ENCODE measurements around the gene OTC. TPM values are rescaled to one million over a fixed set of nuclear protein-coding genes. Genes with fewer than 3 reads are reported as not detected.

The OTC gene
- total and polyA plus RNA-seq, 11 donors, result 0.08 TPM; not detected in 10

GRCh38 chrX:38409289-38409688 is 56.9 kb downstream of the OTC start:
- no peak overlapping the region for H3K4me3 ChIP-seq
- DNase-seq, result no peak
- TF ChIP-seq POLR2A (IDR thresholded peaks at IDR 0.05) (no peak), CTCF (IDR thresholded peaks at IDR 0.05) (no peak)
- H3K27me3 ChIP-seq, result peaks cover 0 to 31% (median 0%) of the 10 kb centered on the region in 9 donors
- ATAC-seq, result no peak
- no peaks in the 10 kb centered on the region for H3K36me3 ChIP-seq
- H3K9me3 ChIP-seq, result no peaks in the 10 kb centered on the region
- intact Hi-C loops (cut with DNase I), result no loop called here
- H3K27ac ChIP-seq, result no peak overlapping the region
- no peaks in the 10 kb centered on the region for H3K4me1 ChIP-seq

GRCh38 chrX:38426785-38427184 is 74.4 kb downstream of the OTC start:
- TF ChIP-seq POLR2A (IDR thresholded peaks at IDR 0.05) (no peak), CTCF (IDR thresholded peaks at IDR 0.05) (no peak)
- Histone ChIP-seq H3K27ac (no peak overlapping the region), H3K36me3 (no peaks in the 10 kb centered on the region), H3K4me3 (no peak overlapping the region), H3K27me3 (no peaks in the 10 kb centered on the region), H3K4me1 (peaks cover 0 to 2% (median 0%) of the 10 kb centered on the region in 12 donors), H3K9me3 (no peaks in the 10 kb centered on the region)
- intact Hi-C loops (cut with DNase I), result no loop called here
- ATAC-seq (no peak), DNase-seq (no peak)

- no peak for DNase-seq
- ATAC-seq, result no peak
- Histone ChIP-seq H3K4me1 (peaks cover 0 to 2% (median 0%) of the 10 kb centered on the region in 12 donors), H3K36me3 (no peaks in the 10 kb centered on the region), H3K27ac (no peak overlapping the region), H3K27me3 (peaks cover 0 to 23% (median 0%) of the 10 kb centered on the region in 9 donors), H3K9me3 (no peaks in the 10 kb centered on the region), H3K4me3 (no peak overlapping the region)
- intact Hi-C loops (cut with DNase I), result no loop called here
- 63 to 97% (median 80%) methylated on average over 1 of the region's 1 CpG for WGBS, 4 donors
- TF ChIP-seq CTCF (IDR thresholded peaks at IDR 0.05) (no peak), POLR2A (IDR thresholded peaks at IDR 0.05) (no peak)
These were observed 79.1 kb downstream of the OTC start for GRCh38 chrX:38431525-38431924.

- H3K4me3 ChIP-seq, result no peak overlapping the region
- H3K36me3 ChIP-seq, result no peaks in the 10 kb centered on the region
- H3K4me1 ChIP-seq, result no peaks in the 10 kb centered on the region
- no peak for ATAC-seq
- intact Hi-C loops (cut with DNase I), result no loop called here
- peaks cover 0 to 25% (median 0%) of the 10 kb centered on the region in 9 donors for H3K27me3 ChIP-seq
- 60 to 82% (median 71%) methylated on average over 1 of the region's 1 CpG for WGBS, 4 donors
- no peaks in the 10 kb centered on the region for H3K9me3 ChIP-seq
- no peak overlapping the region for H3K27ac ChIP-seq
- no peak for DNase-seq
- no peak for TF ChIP-seq POLR2A (IDR thresholded peaks at IDR 0.05)
- no peak for TF ChIP-seq CTCF (IDR thresholded peaks at IDR 0.05)
These were observed 82.7 kb downstream of the OTC start for GRCh38 chrX:38435130-38435529.

All from heart left ventricle (tissue), 16 donors.